ENCODE data around the gene BST1.
A peak's percentile ranks its signal among the peaks of the same experiment; 100 is the strongest.

The BST1 gene

DNA sequence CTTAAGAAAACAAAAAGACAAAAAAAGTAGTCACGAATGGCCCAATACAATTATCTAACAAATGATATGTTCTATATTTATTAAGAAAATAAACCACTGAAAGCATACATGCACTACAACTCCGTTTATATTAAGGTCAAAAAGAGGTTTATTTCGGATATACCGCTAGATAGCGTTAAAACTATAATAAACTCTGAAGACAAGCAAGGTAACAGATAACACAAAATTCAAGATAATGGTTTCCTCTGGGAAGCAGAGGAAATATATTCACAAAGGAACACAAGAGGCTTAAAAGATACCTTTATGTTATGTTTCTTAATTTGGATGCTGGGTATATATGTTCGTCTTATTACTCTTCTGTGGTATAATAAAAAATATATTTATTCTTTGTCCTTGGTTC lies 26.0 kb upstream of the BST1 start:
- no peak for DNase-seq

DNA sequence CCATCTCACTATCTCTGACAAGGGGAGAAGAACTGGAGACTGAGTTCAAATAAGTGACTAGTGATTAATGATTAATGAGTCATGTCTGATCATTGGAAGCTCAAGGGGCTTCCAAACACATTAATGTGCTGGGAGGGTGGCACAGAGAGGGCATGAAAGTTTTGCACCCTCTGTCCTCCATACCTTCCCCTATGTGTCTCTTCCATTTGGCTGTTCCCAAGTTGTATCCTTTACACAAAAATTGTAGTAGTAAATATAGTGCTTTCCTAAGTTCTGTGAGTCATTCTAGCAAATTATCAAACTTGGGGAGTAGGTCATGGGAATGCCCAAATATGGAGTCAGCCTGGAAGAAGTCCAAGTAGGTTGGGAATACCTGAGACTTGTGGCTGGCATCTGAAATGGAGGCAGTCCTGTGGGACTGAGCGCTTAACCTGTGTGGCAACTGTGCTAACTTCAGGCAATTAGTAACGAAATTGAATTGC lies 25.3 kb upstream of the BST1 start:
- no peak for DNase-seq

DNA sequence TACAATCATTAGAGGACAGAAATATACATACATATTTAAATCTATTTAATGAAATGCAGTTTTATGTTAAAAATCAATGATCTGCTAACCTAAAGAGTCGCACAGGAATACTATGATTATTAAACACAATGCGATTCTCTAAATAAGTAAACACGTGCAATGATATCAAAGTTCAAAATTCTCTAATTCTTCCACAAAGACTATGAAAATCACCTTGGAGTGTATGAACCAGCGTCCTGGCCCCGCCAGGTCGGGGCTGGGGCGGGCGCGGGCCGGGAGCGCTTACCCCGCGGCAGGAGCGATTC lies 21.8 kb upstream of the BST1 start:
- DNase-seq: no peak

DNA sequence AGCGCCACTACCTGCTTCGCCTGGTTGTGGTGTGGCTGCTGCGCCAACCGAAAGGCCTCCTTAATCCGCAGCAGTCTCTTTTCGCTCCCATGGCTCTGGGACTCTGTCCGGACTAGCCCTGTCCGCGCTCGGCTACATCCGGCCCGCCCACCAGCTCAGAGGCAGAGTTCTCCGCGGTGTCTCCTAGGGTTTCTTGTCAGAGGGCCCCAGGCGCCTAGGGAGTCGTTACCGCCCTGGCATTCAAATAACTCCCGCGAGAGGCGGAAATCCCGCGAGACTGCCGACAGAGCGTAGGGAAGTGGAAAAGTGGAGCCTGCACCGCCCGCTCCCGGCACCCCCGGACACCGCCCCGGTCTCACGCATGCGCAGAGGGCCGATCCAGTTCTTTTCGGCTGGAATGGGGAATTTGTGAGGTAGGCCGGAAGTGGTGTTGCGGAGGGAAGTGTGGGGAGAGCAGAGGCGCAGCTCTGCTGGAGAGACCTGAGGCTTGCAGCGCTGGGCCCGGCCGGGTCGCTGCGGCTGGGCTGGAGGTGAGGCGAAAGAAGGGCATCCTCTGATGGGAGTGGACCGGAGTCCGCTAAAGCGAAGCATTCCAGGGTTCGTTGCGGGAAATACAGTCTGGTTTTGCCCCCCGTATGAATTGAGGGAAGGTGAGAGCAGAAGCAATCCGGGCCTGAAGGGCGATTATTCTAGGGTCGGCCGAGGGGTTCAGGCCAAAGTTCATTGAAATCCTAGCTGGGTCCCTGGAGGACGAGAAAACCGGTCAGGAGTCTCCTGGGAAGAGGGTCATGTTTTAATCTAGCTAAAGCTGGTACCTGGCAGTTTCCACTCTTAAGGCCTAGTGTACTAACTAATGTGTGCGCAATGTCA lies 21.3 kb upstream of the BST1 start, which contains the start of gene FAM200B:
Gene FAM200B, plus strand, starts transcription at position 456 of the 870 bp plus-strand sequence. CDS start 5,151 bp downstream, outside the sequence.
- peak; percentile 100 for DNase-seq

DNA sequence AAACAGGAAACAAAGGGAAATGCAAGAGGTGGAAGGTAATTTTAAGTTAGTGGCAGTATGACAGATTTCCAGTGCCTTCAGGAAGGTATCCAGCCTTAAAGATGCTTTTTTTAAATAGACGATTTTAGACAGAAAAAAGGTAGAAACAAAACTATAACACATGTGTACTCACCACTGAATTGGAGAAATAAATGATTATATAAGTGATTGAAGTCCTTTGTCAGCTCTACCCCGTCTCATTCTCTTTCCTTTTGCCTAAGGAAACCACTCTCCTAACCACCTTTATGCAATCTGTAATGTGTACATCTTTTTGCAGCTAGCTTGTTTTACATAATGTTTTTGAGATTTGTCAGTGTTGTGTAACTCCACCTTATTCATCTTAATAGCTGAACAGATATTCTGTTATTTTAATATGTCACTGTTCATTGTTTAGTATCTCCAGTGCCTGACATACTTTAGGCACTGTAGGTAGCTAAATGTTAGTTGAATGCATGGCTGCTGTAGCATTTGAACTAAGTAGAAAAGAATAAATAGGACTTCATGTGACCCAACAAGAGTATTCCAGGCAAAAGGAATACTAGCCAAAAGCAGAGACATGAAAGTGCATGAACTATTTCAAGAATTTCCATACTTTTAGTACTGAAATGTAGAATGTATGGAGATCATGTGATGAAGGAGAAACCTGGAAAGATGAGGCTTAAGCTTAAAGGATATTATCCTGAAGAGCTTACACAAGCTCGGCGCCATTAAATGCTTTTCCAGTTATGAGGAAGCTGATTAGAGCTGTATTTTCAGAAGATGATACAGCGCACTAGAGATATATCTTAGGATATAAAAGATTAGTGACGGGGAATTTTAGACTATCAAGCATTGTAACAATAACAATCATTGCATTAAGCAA lies 20.4 kb upstream of the BST1 start:
- DNase-seq: no peak

DNA sequence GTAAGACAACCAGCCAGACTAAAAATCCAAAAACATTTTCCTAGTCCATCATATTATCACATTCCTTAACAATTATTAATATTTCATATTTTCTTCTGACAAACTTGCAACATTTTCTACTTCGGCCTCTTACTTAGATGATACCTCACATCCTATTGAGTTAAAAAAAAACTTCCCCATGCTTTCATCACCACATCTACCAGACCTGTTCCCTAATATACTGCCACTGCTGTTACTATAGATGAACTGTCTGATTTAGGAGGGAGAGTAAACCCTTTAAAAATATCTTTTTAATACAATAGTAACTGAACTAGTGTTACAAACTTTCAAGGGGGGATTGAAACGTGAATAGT lies 19.7 kb upstream of the BST1 start:
- DNase-seq: no peak

DNA sequence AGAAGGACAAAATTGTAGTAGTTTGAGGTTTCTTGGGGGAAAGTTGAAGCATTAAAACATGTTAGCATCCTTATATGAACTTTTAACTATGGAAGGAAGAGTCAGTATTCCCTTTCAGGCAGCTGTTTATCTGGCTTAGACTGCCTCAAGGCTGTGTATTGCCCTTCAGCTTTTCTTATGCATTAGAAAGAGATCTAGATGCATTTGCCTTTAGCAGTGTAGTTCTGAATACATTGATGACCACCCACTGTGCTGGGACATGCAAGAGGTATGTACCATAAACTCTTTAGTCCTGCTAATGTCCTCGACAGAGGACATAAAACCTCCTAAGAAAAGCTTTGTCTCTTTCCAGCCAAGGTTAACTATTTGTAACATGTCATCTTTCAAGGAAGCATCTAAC lies 18.4 kb upstream of the BST1 start:
- no peak for DNase-seq

DNA sequence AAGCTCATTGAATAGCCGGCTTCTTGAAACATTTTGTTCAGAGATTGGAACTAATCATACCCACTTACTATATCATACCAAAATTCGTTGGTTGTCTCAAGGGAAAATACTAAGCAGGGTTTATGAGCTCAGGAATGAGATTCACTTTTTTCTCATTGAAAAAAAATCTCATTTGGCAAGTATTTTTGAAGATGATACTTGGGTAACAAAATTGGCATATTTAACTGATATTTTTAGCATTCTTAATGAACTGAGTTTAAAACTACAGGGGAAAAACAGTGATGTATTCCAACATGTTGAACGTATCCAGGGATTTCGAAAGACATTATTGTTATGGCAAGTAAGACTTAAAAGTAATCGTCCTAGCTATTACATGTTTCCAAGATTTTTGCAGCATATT lies 14.8 kb upstream of the BST1 start:
- DNase-seq: no peak

DNA sequence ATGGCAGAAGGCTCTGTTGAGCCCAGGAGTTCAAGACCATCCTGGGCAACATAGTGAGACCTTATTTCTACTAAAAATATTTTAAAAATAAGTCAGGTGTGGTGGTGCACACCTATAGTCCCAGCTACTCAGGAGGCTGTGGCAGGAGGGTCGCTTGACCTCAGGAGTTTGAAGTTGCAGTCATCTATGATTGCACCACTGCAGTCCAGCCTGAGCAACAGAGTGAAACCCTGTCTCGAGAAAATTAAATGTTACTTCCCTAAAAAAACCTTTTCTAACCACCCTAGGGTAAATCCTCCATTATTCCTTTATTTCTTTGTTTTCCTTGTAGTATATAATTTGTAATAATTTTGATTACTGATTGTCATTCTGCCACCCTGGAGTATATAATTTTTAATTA lies 13.3 kb upstream of the BST1 start:
- no peak for DNase-seq

DNA sequence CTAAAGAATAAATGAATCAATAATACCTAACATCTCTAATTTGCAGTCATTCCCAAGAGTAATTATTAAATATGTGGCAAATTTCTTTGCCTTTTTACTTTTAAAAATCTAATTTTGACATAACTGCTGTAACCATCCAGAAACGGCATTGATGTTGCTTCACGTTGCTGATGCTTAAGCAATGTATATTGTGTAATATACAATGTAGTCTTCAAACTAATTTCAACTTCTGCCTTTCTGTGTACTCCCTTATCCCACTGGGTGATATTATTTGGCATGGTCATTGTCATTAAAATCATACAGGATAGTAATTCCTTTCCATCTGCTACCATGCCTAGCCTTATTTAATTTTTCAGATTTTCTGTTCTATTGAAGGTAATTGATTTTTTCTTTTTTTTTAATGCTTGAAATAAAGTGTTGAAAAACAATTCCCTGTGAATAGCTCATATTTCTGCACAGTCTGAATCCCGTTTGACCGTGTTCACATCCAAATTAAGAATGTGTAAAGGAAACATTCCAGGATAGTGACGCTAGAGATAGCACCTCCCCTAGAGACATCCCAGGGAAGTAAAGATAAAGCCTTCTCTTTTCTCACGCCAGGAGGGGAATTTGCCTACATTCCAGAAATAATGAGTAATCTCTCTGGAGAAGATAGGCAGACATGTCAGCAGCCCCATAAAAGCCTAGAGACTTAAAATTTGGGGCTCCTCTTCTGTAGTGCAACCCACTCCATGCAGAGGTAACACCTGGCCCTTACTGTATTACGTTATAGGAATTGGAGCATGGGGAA lies 12.7 kb upstream of the BST1 start:
- no peak for DNase-seq

DNA sequence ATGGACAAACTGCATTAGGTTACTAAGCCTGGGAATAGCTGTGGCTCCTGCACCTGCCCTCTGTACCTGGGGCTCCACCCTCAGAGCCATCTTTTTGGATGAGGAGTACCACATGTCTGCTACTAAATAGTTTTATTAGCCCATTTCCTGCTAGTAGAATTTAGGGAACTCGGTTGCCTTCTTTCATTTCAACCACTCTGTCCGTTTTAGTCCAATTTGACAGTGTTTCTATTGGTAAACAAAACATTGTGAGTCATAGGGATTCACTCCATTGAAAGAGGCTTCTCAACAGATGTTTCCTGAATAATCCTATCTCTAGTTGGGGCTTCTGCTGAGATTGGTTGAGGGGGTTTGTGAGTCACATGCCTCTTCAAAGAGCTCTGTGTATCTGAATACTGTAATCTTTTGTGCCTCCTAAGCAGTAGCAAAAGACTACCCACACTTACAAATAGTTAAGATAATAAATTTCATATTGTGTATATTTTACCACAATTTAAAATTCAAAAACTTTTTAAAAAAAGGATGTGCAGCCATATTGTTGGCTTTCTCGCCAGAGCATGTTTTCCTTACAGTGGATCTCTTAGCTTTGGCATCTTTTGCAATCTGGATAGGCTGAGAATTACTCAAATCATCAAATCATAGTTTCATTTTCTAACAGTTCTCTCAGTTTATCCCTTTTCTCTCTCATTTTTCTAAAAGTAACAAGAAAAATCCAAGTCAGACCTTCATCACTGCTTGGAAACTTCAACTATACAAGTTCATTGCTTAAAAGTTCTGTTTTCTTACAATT lies 11.3 kb upstream of the BST1 start:
- DNase-seq: no peak

DNA sequence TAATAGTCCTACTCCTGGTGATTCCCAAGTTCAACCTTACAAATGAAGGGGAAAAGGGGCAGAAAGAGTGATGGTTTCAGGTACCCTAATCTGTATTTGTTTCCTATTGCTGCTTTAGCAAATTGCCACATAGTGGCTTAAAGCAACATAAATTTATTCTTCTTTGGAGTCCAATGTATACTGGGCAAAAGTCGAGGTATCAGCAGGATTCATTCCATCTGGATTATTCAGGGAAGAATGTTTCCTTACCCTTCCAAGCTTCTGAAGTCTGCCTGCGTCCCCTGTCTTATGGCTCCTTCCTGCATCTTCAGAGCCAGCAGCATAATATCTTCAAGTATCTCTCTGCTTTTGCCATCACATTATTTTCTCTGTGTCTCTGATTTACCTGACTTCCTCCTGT lies 10.3 kb upstream of the BST1 start:
- no peak for DNase-seq

DNA sequence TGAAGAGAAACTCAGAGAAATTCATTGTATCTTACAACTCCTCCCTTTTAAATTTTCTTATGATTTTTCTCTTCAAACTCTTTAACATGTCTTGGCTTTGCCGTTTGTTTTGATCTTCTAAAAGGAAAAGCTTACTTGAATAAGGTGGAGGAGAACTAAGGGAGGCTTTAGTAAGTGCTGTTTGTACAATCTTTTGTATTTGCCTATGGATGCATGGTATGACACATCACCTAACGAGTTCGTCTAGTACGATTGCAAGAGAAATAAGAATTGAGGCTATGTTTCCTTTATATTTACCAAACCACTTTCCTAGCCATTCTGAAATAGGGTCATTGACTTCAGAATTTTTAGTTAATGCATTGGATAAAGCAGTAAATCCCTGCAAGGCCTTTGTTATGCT lies 8.4 kb upstream of the BST1 start:
- no peak for DNase-seq

DNA sequence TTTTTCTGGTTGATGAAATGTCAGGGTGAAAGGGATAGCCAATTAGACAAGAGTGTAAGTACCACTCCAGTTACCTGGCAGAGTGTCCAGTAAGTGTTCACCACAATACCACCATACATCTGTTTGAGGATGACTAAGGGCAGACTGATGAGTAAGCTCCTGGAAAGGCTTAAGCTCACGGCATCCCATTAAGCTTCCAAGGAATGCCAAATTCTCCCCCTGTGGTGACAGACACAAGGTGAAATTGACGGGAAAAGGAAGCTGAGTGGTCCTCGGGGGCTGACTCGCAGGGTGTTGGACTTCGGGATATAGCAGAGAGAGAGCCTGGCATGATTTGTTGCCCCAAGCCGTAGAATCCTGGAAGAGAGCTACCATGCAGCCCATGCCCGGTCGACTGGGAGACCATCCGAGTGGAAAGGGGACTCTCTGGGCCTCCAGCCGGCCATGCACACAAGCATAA lies 7.6 kb upstream of the BST1 start:
- no peak for DNase-seq

DNA sequence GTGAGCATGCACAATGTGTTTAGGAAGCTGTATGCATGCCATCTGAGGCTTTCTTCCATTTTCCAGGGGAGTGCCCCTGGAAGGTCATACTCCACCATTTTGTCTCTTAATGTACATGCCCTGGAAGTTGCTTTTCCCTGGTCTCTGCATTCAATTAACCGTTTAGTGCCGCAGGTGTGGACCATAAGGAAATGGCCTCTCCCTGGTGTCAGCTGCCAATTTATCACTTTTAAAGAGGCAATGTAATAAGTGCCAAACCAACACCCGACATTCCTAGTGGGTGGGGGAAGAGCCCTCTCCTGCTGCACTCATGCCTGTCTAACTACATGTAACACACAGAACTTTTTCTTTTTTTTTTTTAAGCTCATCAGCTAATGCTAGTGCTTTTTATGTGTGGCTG lies 7.1 kb upstream of the BST1 start:
- DNase-seq: no peak

DNA sequence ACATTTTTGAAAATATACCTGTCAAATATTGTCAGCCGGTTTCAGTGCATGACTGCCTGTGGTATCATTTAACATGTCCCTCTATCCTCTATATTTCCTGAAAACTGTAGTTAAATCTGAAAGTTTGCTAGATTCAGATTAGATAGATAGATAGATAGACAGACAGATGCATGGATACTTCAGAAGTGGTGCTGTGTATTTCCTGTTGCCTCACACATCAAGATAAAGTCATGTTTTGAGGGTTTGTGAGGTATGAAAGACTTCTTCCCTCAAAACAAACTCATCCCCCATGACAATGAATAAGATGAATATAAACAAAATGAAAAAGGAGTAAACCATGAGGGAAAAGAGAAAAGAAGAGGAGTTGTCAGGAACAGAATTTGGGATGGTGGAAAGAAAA lies 6.0 kb upstream of the BST1 start:
- no peak for DNase-seq

DNA sequence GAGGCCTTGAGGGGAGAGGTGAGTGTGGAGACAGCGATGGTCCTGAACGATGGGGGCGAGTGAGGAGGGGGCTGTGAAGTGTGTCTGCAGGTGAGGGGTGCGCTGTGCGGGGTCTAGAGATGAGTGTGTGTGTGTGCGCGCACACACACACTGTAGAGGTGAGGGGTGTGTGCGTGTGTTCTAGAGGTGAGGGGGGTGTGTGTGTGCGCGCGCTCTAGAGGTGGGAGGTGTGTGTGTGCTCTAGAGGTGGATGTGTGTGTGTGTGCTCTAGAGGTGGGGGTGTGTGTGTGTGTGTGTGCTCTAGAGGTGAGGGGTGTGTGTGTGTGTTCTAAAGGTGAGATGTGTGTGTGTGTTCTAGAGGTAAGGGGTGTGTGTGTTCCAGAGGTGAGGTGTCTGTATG lies 574 bp downstream of the BST1 start:
- no peak for DNase-seq

DNA sequence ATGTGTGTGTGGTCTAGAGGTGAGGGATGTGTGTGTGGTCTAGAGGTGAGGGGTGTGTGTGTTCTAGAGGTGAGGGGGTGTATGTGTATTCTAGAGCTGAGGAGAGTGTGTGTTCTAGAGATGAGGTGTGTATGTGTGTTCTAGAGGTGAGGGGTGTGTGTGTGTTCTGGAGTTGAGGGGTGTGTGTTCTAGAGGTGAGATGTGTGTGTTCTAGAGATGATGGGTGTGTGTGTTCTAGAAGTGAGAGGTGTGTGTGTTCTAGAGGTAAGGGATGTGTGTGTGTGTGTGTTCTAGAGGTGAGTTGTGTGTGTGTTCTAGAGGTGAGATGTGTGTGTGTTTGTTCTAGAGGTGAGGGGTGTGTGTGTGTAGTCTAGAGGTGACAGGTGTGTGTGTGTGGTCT lies 1.3 kb downstream of the BST1 start:
- no peak for DNase-seq

DNA sequence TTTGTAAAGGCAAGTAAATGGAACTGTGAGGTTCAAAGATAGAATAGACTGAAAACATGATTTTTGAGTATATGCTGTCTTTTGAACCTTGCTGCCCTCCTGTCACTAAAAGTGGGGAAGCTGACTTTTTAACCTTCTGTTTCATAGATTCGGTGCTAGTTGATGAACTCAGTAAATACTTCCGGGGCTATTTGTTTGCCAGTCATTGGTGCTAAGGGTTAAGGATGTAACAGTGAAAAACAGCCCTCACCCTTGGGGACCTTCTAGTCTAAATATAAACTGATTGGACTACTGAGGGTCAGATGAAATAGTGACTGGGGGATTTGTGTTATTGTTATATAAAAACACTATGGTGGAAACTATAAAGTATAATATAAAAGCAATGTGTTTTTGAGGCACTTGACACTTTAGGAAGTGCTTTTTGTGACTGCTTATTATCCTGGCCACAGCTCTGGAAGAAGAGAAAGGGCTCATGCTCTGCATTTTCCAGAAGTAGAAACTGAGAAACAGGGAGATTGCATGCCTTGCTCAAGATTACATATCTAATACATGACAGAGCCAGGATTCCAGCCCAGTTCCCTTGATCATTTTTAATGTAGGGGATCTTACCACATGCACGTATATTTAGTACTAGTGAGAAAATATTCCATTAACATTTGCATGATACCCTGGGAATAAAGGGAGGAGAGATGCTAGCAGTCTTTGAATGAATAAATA lies 3.9 kb downstream of the BST1 start:
- no peak for DNase-seq

DNA sequence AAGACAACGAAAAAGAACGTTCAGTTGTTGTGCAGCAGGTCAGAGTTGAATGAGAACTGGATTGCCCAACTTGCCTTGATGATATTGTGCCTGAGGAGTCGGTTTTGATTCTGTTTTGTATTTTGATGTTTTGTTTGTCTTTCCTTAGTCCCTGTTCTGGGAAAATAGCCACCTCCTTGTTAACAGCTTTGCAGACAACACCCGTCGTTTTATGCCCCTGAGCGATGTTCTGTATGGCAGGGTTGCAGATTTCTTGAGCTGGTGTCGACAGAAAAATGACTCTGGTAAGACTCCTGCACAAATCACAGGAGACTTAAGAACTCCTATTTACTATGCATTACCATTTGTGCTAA lies 4.5 kb downstream of the BST1 start:
- no peak for DNase-seq

DNA sequence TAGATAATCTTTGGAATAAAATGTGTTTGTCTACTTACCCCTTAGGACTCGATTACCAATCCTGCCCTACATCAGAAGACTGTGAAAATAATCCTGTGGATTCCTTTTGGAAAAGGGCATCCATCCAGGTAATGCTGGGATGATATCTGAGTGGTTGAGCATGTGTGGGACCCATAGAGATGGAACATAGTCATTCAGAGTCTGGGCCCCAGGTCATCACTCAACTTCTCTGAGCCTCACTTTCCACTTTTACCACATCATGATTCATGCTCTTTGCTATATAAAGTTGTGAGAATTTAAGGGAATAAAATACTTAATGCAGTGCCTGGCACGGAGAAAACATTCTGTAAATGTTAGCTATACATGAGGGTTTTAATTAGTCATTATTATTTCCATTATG lies 8.9 kb downstream of the BST1 start:
- DNase-seq: no peak

DNA sequence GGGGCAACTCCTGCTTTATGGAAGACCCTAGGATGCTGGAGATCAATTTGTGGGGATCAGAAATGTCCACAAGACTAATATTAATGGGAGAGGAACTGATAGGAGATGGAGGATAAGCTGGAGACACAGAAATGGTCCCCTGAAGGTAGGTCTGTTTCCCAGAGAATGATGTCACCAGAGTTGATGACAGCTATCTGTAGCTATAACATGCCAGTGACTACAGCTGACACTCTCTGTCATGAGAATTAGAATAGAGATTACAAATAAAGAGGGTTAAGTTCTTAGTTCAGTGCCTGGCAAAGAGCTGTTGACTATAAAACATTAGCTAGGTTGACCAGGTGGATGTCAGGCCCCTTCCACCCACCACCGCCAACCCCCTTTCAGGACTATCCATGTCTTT lies 9.3 kb downstream of the BST1 start:
- DNase-seq: no peak
